ENCODE data around the gene COL4A6. TPM values are rescaled to one million over a fixed set of nuclear protein-coding genes. Genes with fewer than 3 reads are reported as not detected.

Gene COL4A6
- total and polyA plus RNA-seq, 2 experiments from 2014 or later, result 4.0 to 12.9 TPM

DNA sequence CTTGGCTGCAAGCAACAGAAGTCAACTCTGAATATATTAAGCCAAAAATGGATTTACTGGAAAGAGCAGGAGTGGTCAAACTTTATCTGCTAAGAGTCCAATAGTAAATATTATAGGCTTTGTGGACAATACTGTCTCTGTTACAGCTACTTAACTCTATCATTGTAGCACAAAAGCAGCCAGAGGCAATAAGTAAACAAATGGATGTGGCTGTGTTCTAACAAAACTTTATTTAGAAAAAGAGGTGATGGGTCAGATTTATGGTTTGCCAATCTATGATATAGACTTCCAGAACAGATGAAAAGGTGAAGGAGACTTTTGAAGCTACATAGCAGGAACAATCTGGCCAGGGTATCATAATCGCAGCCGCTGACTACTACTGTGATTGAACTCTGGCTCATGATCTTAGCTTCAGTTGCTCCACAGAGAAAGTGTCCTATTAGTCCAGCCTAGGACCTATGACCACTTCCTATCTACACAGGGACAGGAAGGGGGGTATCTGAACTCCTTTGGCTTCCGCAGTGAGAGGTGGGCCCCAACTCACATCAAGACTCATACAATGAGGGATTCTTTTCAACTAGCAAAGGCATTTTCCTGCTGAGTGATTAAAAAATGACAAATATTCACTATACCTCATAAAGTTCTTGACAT, 191.8 kb downstream of the COL4A6 start:
- TF ChIP-seq EZH2phosphoT487 (IDR thresholded peaks at IDR 0.05; ENCODE audit: low read depth, severe bottlenecking, unreplicated experiment) (no peak), EZH2 (IDR thresholded peaks at IDR 0.05; ENCODE audit: borderline replicate concordance) (no peak)
- TF ChIP-seq, protein P1, sequence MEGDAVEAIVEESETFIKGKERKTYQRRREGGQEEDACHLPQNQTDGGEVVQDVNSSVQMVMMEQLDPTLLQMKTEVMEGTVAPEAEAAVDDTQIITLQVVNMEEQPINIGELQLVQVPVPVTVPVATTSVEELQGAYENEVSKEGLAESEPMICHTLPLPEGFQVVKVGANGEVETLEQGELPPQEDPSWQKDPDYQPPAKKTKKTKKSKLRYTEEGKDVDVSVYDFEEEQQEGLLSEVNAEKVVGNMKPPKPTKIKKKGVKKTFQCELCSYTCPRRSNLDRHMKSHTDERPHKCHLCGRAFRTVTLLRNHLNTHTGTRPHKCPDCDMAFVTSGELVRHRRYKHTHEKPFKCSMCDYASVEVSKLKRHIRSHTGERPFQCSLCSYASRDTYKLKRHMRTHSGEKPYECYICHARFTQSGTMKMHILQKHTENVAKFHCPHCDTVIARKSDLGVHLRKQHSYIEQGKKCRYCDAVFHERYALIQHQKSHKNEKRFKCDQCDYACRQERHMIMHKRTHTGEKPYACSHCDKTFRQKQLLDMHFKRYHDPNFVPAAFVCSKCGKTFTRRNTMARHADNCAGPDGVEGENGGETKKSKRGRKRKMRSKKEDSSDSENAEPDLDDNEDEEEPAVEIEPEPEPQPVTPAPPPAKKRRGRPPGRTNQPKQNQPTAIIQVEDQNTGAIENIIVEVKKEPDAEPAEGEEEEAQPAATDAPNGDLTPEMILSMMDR (IDR thresholded peaks at IDR 0.05; ENCODE audit: poor library complexity), result no peak
- Histone ChIP-seq H4K20me1 (ENCODE audit: insufficient read depth, poor library complexity, severe bottlenecking) (no peaks in the 10 kb centered on the region), H3K4me1 (ENCODE audit: insufficient read depth) (no peaks in the 10 kb centered on the region), H3K36me3 (replicated peaks; ENCODE audit: insufficient read depth, low read depth) (no peaks in the 10 kb centered on the region), H3K27me3 (no peaks in the 10 kb centered on the region), H3K9me3 (ENCODE audit: low read depth) (no peaks in the 10 kb centered on the region), H2AFZ (no peak overlapping the region), H3K79me2 (no peaks in the 10 kb centered on the region), H3K9me2 (replicated peaks; ENCODE audit: insufficient read depth) (no peaks in the 10 kb centered on the region), H3K27ac (no peak overlapping the region), H3K4me2 (no peak overlapping the region), H3K4me3 (no peak overlapping the region)
- WGBS (ENCODE audit: low lambda C conversion rate, missing lambda C conversion rate), result 95% methylated on average over 3 of the region's 3 CpGs
- DNase-seq (ENCODE audit: low spot score), result no peak

DNA sequence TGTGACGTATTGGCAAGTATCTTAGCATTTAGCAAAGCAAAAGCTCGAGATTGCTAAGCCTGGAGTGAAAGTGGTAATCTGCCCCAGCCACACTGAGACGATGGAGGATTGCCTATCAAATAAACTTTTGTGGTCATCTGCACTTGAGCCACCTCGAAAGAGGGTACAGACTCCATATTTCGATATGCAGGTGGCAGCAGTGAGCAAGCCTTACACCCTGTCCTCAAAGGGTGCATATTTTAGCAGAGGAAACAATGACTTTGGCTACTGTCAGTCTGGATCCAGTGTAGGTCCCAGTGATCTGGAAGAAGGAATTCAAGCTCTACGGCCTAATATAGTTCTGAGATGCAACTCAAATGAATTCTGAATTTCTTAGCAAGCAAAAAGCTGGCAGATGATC, 192.8 kb downstream of the COL4A6 start:
- TF ChIP-seq, protein P1 (IDR thresholded peaks at IDR 0.05; ENCODE audit: poor library complexity), result no peak
- no peak for TF ChIP-seq EZH2phosphoT487 (IDR thresholded peaks at IDR 0.05; ENCODE audit: low read depth, severe bottlenecking, unreplicated experiment)
- TF ChIP-seq EZH2 (IDR thresholded peaks at IDR 0.05; ENCODE audit: borderline replicate concordance), result no peak
- no peaks in the 10 kb centered on the region for H3K4me1 ChIP-seq (ENCODE audit: insufficient read depth)
- H3K27ac ChIP-seq, result no peak overlapping the region
- H2AFZ ChIP-seq, result no peak overlapping the region
- WGBS (ENCODE audit: low lambda C conversion rate, missing lambda C conversion rate), result 55% methylated on average over 6 of the region's 6 CpGs
- H3K9me2 ChIP-seq (replicated peaks; ENCODE audit: insufficient read depth), result no peaks in the 10 kb centered on the region
- no peaks in the 10 kb centered on the region for H3K9me3 ChIP-seq (ENCODE audit: low read depth)
- no peak for DNase-seq (ENCODE audit: low spot score)
- H3K27me3 ChIP-seq, result no peaks in the 10 kb centered on the region
- no peak overlapping the region for H3K4me2 ChIP-seq
- no peaks in the 10 kb centered on the region for H3K79me2 ChIP-seq
- no peaks in the 10 kb centered on the region for H3K36me3 ChIP-seq (replicated peaks; ENCODE audit: insufficient read depth, low read depth)
- no peak overlapping the region for H3K4me3 ChIP-seq
- H4K20me1 ChIP-seq (ENCODE audit: insufficient read depth, poor library complexity, severe bottlenecking), result no peaks in the 10 kb centered on the region

DNA sequence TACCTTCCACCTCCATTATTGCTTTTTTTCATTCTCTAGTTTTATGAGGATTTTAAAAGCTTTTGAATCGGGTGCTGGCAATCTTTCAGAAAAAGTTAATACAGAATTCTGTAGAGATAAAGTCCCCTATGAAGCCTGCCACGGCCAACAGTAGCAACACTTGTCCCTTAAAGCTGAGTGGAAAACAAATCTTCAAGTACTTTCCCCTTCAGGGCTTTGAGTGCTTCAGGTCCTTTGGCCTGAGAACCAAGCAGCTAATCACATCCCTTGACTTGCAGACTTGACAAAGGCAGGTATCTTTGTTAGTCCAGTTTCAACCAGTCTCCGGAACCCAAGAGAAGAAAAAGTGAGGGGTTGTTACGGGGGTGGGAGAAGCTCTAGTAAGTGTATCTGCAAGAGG, 202.2 kb downstream of the COL4A6 start:
- no peak overlapping the region for H3K27ac ChIP-seq
- no peak overlapping the region for H2AFZ ChIP-seq
- H3K36me3 ChIP-seq (replicated peaks; ENCODE audit: insufficient read depth, low read depth), result no peaks in the 10 kb centered on the region
- H3K9me2 ChIP-seq (replicated peaks; ENCODE audit: insufficient read depth), result no peaks in the 10 kb centered on the region
- 67% methylated on average over 4 of the region's 4 CpGs for WGBS (ENCODE audit: low lambda C conversion rate, missing lambda C conversion rate)
- H4K20me1 ChIP-seq (ENCODE audit: insufficient read depth, poor library complexity, severe bottlenecking), result no peaks in the 10 kb centered on the region
- TF ChIP-seq EZH2 (IDR thresholded peaks at IDR 0.05; ENCODE audit: borderline replicate concordance), result no peak
- TF ChIP-seq EZH2phosphoT487 (IDR thresholded peaks at IDR 0.05; ENCODE audit: low read depth, severe bottlenecking, unreplicated experiment), result no peak
- TF ChIP-seq, protein P1 (IDR thresholded peaks at IDR 0.05; ENCODE audit: poor library complexity), result no peak
- DNase-seq (ENCODE audit: low spot score), result no peak
- H3K4me3 ChIP-seq, result no peak overlapping the region
- no peaks in the 10 kb centered on the region for H3K27me3 ChIP-seq
- no peaks in the 10 kb centered on the region for H3K4me1 ChIP-seq (ENCODE audit: insufficient read depth)
- H3K4me2 ChIP-seq, result no peak overlapping the region
- no peaks in the 10 kb centered on the region for H3K79me2 ChIP-seq
- H3K9me3 ChIP-seq (ENCODE audit: low read depth), result no peaks in the 10 kb centered on the region

All from hepatocyte (in vitro differentiated cells).